GM23338 (cell line): ENCODE data around the gene BCL2L12. TPM values are rescaled to one million over a fixed set of nuclear protein-coding genes. Genes with fewer than 3 reads are reported as not detected.

Source experiments
- ATAC-seq: fragments of 200-7000 bp; cut with Tn5 transposase; 3 replicates; pipeline ENCODE4 v1.9.1; 2020
- DNase-seq: peaks from one replicate; pipeline ENCODE4 v3.0.0-alpha.2; 2015; ENCODE audit warnings: low spot score
- H2AFZ ChIP-seq: fragments of 200-600 bp; sonication (generic); 2 replicates; pipeline ENCODE4 v1.8.0; 2016; ENCODE audit warnings: antibody characterized with exemption, mild to moderate bottlenecking, moderate library complexity
- H3F3A ChIP-seq: fragments of 200-600 bp; sonication (generic); replicated peaks from 2 replicates; pipeline ENCODE4 v1.8.0; 2017; ENCODE audit warnings: antibody characterized with exemption, mixed run types, low read depth
- H3K27ac ChIP-seq: fragments of 200-600 bp; sonication (generic); 2 replicates; pipeline ENCODE4 v1.6.1; 2016; ENCODE audit warnings: low read depth
- H3K27me3 ChIP-seq: fragments of 200-600 bp; sonication (generic); 2 replicates; pipeline ENCODE4 v1.8.0; 2016; ENCODE audit warnings: mild to moderate bottlenecking, mixed run types, moderate library complexity; ENCODE audit not compliant: insufficient read depth
- H3K36me3 ChIP-seq: fragments of 200-600 bp; sonication (generic); 2 replicates; pipeline ENCODE4 v1.8.0; 2016; ENCODE audit warnings: mild to moderate bottlenecking; ENCODE audit not compliant: insufficient read depth
- H3K4me1 ChIP-seq: fragments of 200-600 bp; sonication (generic); 2 replicates; pipeline ENCODE4 v1.8.0; 2016; ENCODE audit warnings: mild to moderate bottlenecking, moderate library complexity; ENCODE audit not compliant: insufficient read depth
- H3K4me2 ChIP-seq: fragments of 200-600 bp; sonication (generic); 2 replicates; pipeline ENCODE4 v1.7.1; 2017; ENCODE audit warnings: mixed run types
- H3K4me3 ChIP-seq: fragments of 200-600 bp; sonication (generic); 2 replicates; pipeline ENCODE4 v1.6.1; 2016; ENCODE audit warnings: mixed run types
- H3K79me2 ChIP-seq: fragments of 200-600 bp; sonication (generic); replicated peaks from 2 replicates; pipeline ENCODE4 v1.8.0; 2017; ENCODE audit warnings: mild to moderate bottlenecking; ENCODE audit not compliant: insufficient read depth
- H3K9me2 ChIP-seq: fragments of 200-600 bp; sonication (generic); 2 replicates; pipeline ENCODE4 v1.8.0; 2017; ENCODE audit not compliant: insufficient read depth
- H4K20me1 ChIP-seq: fragments of 200-600 bp; sonication (generic); replicated peaks from 2 replicates; pipeline ENCODE4 v1.8.0; 2017; ENCODE audit warnings: mild to moderate bottlenecking; ENCODE audit not compliant: insufficient read depth
- H3K27ac Mint-ChIP-seq: 2 replicates; pipeline ENCODE4 v1.8.0; 2020; ENCODE audit warnings: inconsistent platforms, mild to moderate bottlenecking, moderate library complexity, mixed read lengths
- H3K27me3 Mint-ChIP-seq: 3 replicates; pipeline ENCODE4 v1.8.0; 2022; ENCODE audit warnings: low read depth, mild to moderate bottlenecking, moderate library complexity, mixed read lengths, inconsistent platforms; ENCODE audit not compliant: insufficient read depth, poor library complexity
- H3K36me3 Mint-ChIP-seq: 3 replicates; pipeline ENCODE4 v1.8.0; 2021; ENCODE audit warnings: low read depth, mild to moderate bottlenecking, inconsistent platforms, moderate library complexity, mixed read lengths
- H3K4me1 Mint-ChIP-seq: 3 replicates; pipeline ENCODE4 v1.8.0; 2020; ENCODE audit warnings: mild to moderate bottlenecking, inconsistent platforms, mixed read lengths
- H3K4me3 Mint-ChIP-seq: 3 replicates; pipeline ENCODE4 v1.8.0; 2021; ENCODE audit warnings: moderate library complexity, mild to moderate bottlenecking, inconsistent platforms, mixed read lengths
- H3K9me3 Mint-ChIP-seq: 3 replicates; pipeline ENCODE4 v1.8.0; 2020; ENCODE audit warnings: moderate library complexity, mild to moderate bottlenecking, inconsistent platforms, mixed read lengths
- CTCF ChIP-seq, 2 experiments: fragments of 200-600 bp in 1 of 2; sonication (generic) in 1 of 2; conservative IDR thresholded peaks; 2 replicates each; pipeline versions ENCODE4 v1.5.1 to v1.6.1; 2016 to 2017; ENCODE audit warnings: antibody characterized with exemption in 2 of 2, low read depth in 2 of 2, mild to moderate bottlenecking in 2 of 2, moderate library complexity in 1 of 2
- EZH2phosphoT487 ChIP-seq: fragments of 200-600 bp; sonication (generic); IDR thresholded peaks from one replicate; pipeline ENCODE4 v1.8.1; 2018; ENCODE audit warnings: antibody characterized with exemption; ENCODE audit not compliant: unreplicated experiment
- JUNB ChIP-seq: IDR thresholded peaks from one replicate; pipeline ENCODE4 v1.6.1; 2016; ENCODE audit warnings: antibody characterized with exemption; ENCODE audit not compliant: unreplicated experiment
- NANOG ChIP-seq: IDR thresholded peaks from 2 replicates; pipeline ENCODE4 v1.6.1; 2016; ENCODE audit warnings: antibody characterized with exemption, borderline replicate concordance
- POLR2AphosphoS5 ChIP-seq: IDR thresholded peaks from 2 replicates; pipeline ENCODE4 v1.6.1; 2016; ENCODE audit warnings: antibody characterized with exemption, low read depth
- STAT1 ChIP-seq: IDR thresholded peaks from one replicate; pipeline ENCODE4 v1.6.1; 2016; ENCODE audit warnings: antibody characterized with exemption; ENCODE audit not compliant: unreplicated experiment
- ZNF114 ChIP-seq: fragments of 250-450 bp; sonication (Bioruptor Pico); IDR thresholded peaks from 2 replicates; pipeline ENCODE4 v1.5.0; 2020; ENCODE audit warnings: mild to moderate bottlenecking, moderate library complexity
- ZNF462 ChIP-seq: fragments of 250-450 bp; sonication (Bioruptor Pico); IDR thresholded peaks from 2 replicates; pipeline ENCODE4 v1.5.0; 2020; ENCODE audit warnings: mild to moderate bottlenecking, moderate library complexity
- polyA plus RNA-seq: library from polyadenylated mRNA; unstranded; fragments of >200 nt; fragmentation: Nextera tagmentation; extraction: Ambion mirVana; gene quantifications from 2 replicates; pipeline ENCODE4 v1.2.1, GENCODE V29; 2016
- total RNA-seq: library from RNA; depleted of rRNA; stranded (reverse); fragments of >200 nt; shearing (Covaris generic); gene quantifications from 2 replicates; pipeline ENCODE4 v1.2.3, GENCODE V29; 2014

BCL2L12 gene
- total and polyA plus RNA-seq, 2 experiments from 2014 or later, result 61.3 to 102 TPM

- TF ChIP-seq ZNF462 (CRISPR knock-in tag) (no peak), JUNB (no peak), POLR2AphosphoS5 (no peak), ZNF114 (CRISPR knock-in tag) (no peak), NANOG (no peak)
Observed at GRCh38 chr19:49636233-49636932, 29.4 kb upstream of the BCL2L12 start (continued).

GRCh38 chr19:49637821-49638738 lies 27.7 kb upstream of the BCL2L12 start:
- peaks cover 50% of the 10 kb centered on the region for H3K27me3 Mint-ChIP-seq
- Histone ChIP-seq H3K27ac (no peak overlapping the region), H3K4me2 (peak overlapping the region; percentile 70), H2AFZ (0 out of 2 replicates have a peak overlapping the region, but pooled peaks have one; percentile 28), H3F3A (peaks cover 22% of the 10 kb centered on the region), H3K79me2 (peaks cover 9% of the 10 kb centered on the region), H4K20me1 (0 out of 2 replicates have a peak, but pooled peaks cover 2% of the 10 kb centered on the region), H3K36me3 (no peaks in the 10 kb centered on the region), H3K9me2 (no peaks in the 10 kb centered on the region), H3K4me3 (peak overlapping the region; percentile 49), H3K27me3 (peaks cover 11% of the 10 kb centered on the region; the same call in 1 of the 2 replicates), H3K4me1 (peaks cover 42% of the 10 kb centered on the region)
- TF ChIP-seq STAT1, result no peak
- no peak for TF ChIP-seq ZNF114 (CRISPR knock-in tag)
- TF ChIP-seq CTCF (conservative IDR thresholded peaks at IDR 0.05; ENCODE audit: low read depth in 2 of 2), result no peak
- no peak for TF ChIP-seq EZH2phosphoT487
- H3K9me3 Mint-ChIP-seq, result peaks cover 2% of the 10 kb centered on the region; the same call in 1 of the 3 replicates
- H3K4me1 Mint-ChIP-seq, result peaks cover 54% of the 10 kb centered on the region
- no peaks in the 10 kb centered on the region; the same call in 2 of the 3 replicates for H3K36me3 Mint-ChIP-seq
- H3K27ac Mint-ChIP-seq, result peak overlapping the region; percentile 94
- DNase-seq (peak; percentile 71), ATAC-seq (peak; percentile 3)
- H3K4me3 Mint-ChIP-seq, result peak overlapping the region; percentile 77
